GM06990 (cell line): ENCODE data around the gene INO80E.

Experiments
- DNase-seq: peaks from one replicate; pipeline ENCODE4 v3.0.0-alpha.2; 2011; ENCODE audit not compliant: insufficient read length; ENCODE audit errors: extremely low read depth
- H3K27me3 ChIP-seq: replicated peaks from 2 replicates; pipeline ENCODE4 v1.6.0; 2011; ENCODE audit warnings: low read length; ENCODE audit not compliant: control insufficient read depth, insufficient read depth
- H3K36me3 ChIP-seq: 2 replicates; pipeline ENCODE4 v1.5.1; 2011; ENCODE audit warnings: low read length; ENCODE audit not compliant: control insufficient read depth, insufficient read depth
- H3K4me3 ChIP-seq: replicated peaks from 2 replicates; pipeline ENCODE4 v1.5.1; 2011; ENCODE audit warnings: low read depth, mild to moderate bottlenecking, control low read depth, low read length
- TF ChIP-seq, protein P1 (sequence below): IDR thresholded peaks from 2 replicates; pipeline ENCODE4 v1.5.1; 2011; ENCODE audit warnings: low read length, control low read depth, mild to moderate bottlenecking, inconsistent platforms; ENCODE audit not compliant: insufficient read depth, poor library complexity, severe bottlenecking

INO80E gene

DNA sequence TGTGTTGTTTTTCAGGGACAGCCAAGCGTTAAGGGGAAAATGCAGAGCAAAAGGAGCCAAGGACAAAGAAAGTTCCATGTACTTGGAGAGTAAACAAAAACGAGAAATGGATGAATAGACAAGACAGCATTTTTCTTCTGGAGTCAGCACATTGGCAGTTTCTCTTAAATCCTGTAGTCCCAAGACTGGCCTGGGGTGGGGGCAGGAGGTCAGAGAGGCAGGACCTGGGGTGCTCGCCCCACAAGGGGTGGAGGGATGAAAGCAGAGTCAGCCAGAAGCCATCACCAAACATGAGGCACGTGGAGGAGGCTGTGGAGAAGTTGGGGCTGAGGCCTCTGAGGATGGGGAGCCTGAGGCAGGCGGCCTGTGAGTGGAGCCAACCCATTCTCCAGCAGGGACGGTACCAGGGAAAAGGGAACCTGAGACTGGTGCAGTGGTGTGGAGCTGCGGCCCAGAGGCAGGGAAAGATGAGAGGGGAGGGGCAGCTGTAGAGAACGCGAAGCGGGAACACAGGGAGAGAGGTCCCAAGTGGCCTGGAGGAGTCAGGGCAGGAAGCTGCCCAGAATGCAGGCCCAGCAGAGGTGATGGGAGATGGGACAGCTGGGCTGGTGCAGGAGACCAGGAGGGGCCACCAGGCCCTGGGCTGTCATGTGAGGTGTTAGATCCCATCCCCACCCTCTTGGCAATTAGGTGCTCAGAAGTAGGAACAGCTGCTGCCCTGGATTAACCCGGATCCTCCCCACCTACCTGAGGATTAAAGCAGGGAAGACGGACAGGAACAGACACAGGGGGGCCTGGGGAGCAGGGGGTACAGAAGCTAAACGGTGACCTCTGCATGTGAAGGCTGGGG is 31.8 kb downstream of the INO80E start:
- H3K27me3 ChIP-seq: no peaks in the 10 kb centered on the region; the same call in none of the 2 replicates
- DNase-seq: no peak
- no peak overlapping the region for H3K4me3 ChIP-seq
- TF ChIP-seq, protein P1, sequence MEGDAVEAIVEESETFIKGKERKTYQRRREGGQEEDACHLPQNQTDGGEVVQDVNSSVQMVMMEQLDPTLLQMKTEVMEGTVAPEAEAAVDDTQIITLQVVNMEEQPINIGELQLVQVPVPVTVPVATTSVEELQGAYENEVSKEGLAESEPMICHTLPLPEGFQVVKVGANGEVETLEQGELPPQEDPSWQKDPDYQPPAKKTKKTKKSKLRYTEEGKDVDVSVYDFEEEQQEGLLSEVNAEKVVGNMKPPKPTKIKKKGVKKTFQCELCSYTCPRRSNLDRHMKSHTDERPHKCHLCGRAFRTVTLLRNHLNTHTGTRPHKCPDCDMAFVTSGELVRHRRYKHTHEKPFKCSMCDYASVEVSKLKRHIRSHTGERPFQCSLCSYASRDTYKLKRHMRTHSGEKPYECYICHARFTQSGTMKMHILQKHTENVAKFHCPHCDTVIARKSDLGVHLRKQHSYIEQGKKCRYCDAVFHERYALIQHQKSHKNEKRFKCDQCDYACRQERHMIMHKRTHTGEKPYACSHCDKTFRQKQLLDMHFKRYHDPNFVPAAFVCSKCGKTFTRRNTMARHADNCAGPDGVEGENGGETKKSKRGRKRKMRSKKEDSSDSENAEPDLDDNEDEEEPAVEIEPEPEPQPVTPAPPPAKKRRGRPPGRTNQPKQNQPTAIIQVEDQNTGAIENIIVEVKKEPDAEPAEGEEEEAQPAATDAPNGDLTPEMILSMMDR: no peak
- H3K36me3 ChIP-seq: no peaks in the 10 kb centered on the region

DNA sequence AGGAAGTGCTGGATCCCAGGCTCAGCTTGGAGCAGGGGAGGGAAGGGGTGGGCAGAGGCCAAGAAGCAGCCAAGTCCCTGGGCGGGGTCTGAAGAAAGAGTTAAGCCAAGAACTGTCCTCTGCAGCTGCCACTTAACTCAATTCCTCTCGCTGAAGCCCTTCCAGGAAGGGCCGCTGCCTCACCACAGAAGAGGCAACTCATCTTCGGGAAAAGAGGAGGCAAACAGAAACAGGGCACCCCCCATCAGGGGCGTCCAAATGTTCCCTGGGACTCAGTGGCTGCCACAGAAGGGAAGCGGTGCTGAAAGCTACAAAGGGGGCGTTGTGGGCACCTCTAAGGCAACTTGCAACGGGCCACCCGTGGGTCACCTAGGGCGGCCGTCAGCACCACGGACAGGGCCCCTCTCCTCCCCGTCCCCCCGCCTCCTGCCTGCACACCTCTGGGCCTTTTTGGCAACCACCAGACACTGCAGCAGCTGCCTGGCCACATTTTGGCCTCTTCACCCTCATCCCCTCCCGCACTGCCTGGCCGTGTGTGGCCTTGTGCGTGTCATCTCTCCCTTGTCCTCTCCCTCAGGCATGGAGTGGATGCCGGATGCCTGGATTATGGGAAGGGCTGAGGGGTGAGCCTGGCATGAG is 32.5 kb downstream of the INO80E start:
- no peak for DNase-seq
- TF ChIP-seq, protein P1: no peak

DNA sequence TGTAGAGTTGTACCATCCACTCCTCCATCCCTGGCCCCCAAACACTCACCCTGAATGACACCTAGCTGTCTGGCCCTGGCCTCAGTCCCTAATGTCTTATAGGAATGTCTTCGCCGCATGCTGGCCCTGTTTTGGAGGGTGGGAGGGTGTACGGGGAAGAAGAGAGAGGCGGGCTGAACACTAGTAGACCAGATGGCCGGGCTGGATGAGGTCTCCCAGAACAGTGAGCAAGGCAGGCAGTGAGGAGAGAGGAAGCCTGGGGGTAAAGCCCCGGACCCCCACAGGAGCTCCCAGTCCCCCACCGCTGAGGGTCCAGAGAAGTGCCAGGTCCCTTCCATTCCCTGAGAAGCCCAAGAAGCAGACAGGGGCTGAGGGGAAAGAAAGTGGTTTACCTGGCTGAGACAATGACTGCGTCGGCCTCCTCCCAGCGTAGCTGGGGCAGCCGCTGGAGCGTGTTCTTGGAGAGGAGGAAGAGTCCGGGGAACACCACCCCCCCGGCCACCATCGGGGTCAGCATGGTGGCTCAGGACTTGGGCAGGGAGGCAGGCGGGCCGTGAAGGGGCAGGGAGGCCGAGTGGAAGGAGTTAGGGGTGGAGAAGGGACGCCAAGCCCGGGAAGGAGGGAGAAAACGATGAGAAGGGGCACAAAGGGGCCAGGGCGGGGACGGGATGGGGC is 34.1 kb downstream of the INO80E start:
- no peaks in the 10 kb centered on the region; the same call in none of the 2 replicates for H3K27me3 ChIP-seq
- no peak overlapping the region for H3K4me3 ChIP-seq

More for the DNA sequence above, 32.5 kb downstream of the INO80E start:
- Histone ChIP-seq H3K27me3 (no peaks in the 10 kb centered on the region; the same call in none of the 2 replicates), H3K4me3 (no peak overlapping the region), H3K36me3 (no peaks in the 10 kb centered on the region)

DNA sequence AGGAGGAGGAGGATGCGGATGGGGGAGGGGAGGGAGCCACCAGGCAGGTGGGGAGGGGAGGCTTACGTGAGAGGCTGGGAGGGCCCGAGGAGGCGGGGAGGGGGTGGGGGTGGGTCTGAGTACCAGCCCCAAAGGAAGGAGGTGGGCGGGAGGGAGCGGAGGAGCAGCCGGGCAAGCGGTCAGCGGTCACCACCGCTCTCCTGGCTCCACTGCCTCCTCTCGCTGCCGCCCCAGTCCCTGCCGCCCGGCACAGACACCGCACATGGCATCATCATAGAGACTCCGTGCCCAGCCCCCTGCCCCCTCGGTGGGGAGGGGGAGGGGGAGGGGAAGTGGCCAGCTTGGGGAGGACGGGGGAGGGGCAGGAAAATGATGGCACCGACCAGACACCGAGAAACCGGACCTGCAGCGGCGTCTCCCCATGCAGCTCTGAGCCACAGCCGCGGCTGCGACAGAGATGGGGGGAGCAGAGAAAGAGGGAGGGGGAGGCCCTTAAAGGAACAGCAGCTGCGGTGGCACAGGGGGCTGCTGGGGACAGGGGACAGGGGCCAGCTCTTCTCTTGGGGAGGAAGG is 34.9 kb downstream of the INO80E start, which contains the start of gene TLCD3B:
TLCD3B (minus strand) TSS at position 431 of the 573 bp plus-strand sequence. CDS start 744 bp downstream, outside the sequence.
- TF ChIP-seq, protein P1: no peak
- no peaks in the 10 kb centered on the region; the same call in 1 of the 2 replicates for H3K27me3 ChIP-seq
- H3K36me3 ChIP-seq: no peaks in the 10 kb centered on the region
- no peak within 1 kb of the TSS; the same call in 1 of the 2 replicates for H3K4me3 ChIP-seq
- DNase-seq: no peak

More for the DNA sequence above, 34.1 kb downstream of the INO80E start:
- H3K36me3 ChIP-seq: no peaks in the 10 kb centered on the region
- no peak for DNase-seq
- TF ChIP-seq, protein P1: no peak

DNA sequence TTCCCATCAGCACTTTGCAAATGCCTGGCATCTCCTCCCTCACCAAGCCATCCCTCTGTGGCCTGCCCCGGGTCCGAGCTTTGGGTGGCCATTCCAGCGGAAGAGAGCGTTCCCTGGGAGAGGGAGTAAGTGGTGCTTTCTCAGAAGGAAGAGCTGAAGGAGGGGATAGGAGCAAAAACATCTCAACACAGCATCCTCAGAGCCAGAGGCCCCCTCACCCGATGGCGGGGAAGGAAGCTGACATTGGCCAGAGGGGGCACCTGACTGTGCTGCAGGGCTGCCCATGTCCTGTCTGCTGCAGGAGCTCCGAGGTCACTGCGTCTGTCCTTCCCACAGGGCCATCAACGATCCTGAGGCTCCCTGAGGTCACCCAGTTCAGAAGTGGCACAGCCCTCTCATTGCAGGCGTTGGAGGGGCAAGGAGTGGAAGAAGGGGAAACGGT is 35.5 kb downstream of the INO80E start:
- Histone ChIP-seq H3K4me3 (no peak overlapping the region), H3K27me3 (no peaks in the 10 kb centered on the region; the same call in 1 of the 2 replicates), H3K36me3 (no peaks in the 10 kb centered on the region)
- DNase-seq: no peak
- TF ChIP-seq, protein P1: peak; percentile 2
